ENCODE measurements around the gene ANKRD33B.
"Not testable (repeated sequence)": the region's sequence is repeated elsewhere in the genome, so short reads cannot be mapped to it uniquely, and the experiment has no call there.

Gene ANKRD33B

GRCh38 chr5:10604975-10605374 lies 41.1 kb downstream of the ANKRD33B start:
- no peak for DNase-seq (ENCODE audit: low spot score)
- no peak for TF ChIP-seq CTCF (IDR thresholded peaks at IDR 0.05)

DNA sequence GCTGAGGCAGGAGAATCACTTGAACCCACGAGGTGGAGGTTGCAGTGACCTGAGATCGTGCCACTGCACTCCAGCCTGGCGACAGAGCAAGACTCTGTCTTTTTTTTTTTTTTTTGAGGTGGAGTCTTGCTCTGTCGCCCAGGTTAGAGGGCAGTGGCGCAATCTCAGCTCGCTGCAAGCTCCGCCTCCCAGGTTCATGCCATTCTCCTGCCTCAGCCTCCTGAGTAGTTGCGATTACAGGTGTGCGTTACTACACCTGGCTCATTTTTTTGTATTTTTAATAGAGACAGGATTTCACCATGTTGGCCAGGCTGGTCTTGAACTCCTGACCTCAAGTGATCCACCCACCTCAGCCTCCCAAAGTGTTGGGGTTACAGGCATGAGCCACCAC lies 42.8 kb downstream of the ANKRD33B start:
- not testable (repeated sequence) for DNase-seq (ENCODE audit: low spot score); H3K4me3 ChIP-seq
- H3K27ac ChIP-seq = peak overlapping the region in 1 of 2 donors; percentile 54

More at GRCh38 chr5:10604975-10605374, 41.1 kb downstream of the ANKRD33B start:
- Histone ChIP-seq H3K27ac (no peak overlapping the region), H3K4me3 (no peak overlapping the region)

DNA sequence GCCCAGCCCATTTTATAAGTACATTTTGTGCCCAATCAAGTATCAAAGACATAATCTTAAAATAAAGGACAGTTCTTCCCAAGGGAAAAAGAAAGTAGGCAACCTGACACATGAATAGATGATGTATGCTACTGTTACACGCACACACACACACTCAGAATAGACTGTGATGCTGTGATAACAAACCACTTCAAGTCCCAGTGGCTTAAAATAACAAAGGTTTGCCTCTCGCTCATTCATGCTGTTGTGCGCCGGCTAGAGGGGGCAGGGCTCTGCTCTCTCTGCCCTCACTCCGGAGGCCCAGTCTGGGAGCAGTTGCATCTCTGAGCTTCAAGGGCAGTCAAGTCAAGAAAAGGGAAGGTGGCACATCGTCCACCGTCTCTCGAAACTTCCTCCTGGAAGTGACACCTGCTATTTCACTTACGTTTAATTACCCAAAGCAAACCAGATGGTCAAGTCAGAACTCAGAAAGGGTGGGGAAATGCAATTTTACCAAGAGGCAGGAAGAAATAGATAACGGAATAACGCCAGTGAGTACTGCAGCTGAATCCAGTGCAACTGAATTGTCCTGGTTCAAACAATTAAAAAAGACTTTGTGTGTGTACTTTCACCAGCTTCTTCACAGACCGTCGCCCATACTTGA lies 43.3 kb downstream of the ANKRD33B start:
- H3K27ac ChIP-seq = peak overlapping the region; percentile 13 to 54
- no peak for DNase-seq (ENCODE audit: low spot score)
- no peak for TF ChIP-seq CTCF (IDR thresholded peaks at IDR 0.05)
- H3K4me3 ChIP-seq = peak overlapping the region; percentile 3

DNA sequence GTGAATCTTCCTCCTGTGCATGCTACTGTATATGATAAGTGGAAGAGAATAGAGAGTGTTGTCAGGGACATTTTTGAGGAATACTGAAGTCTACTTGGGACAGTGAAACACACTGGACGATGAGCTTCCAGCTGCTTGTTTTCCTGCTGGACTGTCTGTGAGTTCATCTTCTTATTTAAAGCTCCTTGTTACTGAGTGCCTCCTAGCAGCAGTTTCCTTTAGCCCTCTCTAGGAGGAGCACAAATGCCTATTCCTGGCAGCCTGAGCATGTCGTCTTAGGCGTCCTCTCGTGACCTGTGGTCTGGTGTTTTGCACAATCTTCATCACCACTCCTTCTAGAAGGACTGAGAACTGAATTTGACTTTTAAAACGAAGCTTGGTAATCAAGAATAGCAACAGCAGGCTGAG lies 43.8 kb downstream of the ANKRD33B start:
- DNase-seq (ENCODE audit: low spot score) = no peak
- H3K27ac ChIP-seq = peak overlapping the region; percentile 13 to 54
- no peak for TF ChIP-seq CTCF (IDR thresholded peaks at IDR 0.05)
- H3K4me3 ChIP-seq = peak overlapping the region; percentile 3

GRCh38 chr5:10608081-10608480 lies 44.2 kb downstream of the ANKRD33B start:
- H3K4me3 ChIP-seq = not testable (repeated sequence)
- peak overlapping the region; percentile 13 to 54 for H3K27ac ChIP-seq

DNA sequence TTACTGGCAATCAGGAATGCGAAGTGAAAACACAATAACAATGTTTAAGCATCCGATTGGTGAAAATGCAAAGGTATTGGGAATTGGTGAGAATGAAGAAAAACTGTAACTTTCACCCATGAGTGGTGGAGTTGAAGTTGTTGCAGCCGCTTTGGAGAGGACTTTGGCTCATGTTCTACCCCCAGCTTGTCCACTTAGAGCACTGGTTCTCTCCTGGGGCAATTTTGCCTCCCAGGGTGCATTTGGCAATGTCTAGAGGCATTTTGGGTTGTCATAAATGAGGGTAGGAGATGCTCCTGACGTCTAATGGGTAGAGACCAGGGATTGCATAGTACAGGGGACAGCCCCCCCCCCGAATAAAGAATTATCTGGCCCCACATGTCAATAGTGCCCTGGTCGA lies 46.2 kb downstream of the ANKRD33B start:
- no peak for DNase-seq (ENCODE audit: low spot score)
- H3K4me3 ChIP-seq = no peak overlapping the region
- H3K27ac ChIP-seq = no peak overlapping the region
- no peak for TF ChIP-seq CTCF (IDR thresholded peaks at IDR 0.05)

More at GRCh38 chr5:10608081-10608480, 44.2 kb downstream of the ANKRD33B start:
- DNase-seq (ENCODE audit: low spot score) = not testable (repeated sequence)

DNA sequence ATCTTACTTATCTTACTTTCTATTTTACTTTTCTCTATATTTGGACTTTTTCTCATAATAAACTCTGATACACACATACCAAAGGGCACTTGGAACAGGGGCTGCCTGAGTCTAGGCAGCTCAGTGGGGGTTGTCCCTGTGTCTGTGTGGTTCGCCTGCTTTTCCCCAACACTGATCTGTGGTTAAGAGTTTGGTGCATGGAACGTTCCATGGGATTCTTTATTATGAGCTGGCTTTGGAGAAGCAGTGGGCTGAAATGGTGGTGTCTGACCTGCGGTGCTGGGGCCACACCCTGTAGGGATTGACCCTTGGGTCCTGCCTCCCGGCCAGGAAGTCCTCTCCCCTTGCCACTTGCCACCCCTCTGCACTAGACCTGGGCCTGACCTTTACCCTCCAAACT lies 47.4 kb downstream of the ANKRD33B start:
- DNase-seq (ENCODE audit: low spot score) = no peak
- Histone ChIP-seq H3K27ac (peak overlapping the region in 1 of 2 donors; percentile 67), H3K4me3 (no peak overlapping the region)
- TF ChIP-seq CTCF (IDR thresholded peaks at IDR 0.05) = no peak

- no peak for TF ChIP-seq CTCF (IDR thresholded peaks at IDR 0.05)
- no peak for DNase-seq (ENCODE audit: low spot score)
- Histone ChIP-seq H3K4me3 (no peak overlapping the region), H3K27ac (no peak overlapping the region)
Observed at GRCh38 chr5:10612251-10612650, 48.4 kb downstream of the ANKRD33B start.

All from coronary artery (tissue), 2 donors.